Measurements from ENCODE around the gene WIF1. TPM values are rescaled to one million over a fixed set of nuclear protein-coding genes. Genes with fewer than 3 reads are reported as not detected.

Gene WIF1
- total and polyA plus RNA-seq, 2 of the 4 experiments (the other 2 are of a cell fraction), result not detected

DNA sequence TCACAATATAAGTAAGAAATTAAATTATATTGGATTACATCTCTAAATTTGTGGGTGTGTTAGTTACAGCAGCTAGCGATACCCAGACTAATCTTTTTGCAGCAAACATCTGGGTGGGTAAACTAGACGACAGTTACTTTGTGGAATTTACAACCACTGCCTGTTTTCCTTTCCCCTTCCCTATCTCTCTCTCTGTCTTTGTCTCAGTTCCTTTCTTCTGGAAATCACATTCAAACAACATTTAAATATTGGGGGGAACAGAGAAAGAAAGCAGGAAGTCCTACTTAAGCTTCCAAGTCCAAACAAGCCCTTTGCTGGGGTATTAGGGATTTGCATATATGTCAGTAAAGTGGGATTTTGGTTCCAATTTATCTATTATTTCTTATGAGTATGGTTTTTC, 97.6 kb downstream of the WIF1 start:
- POLR2A ChIA-PET (ENCODE audit: unreplicated experiment), result no interaction called here
- dilution Hi-C loops (cut with HindIII; ENCODE audit: low sequenced_read_pairs, unreplicated experiment), result no loop called here
- Histone ChIP-seq H4K91ac (ENCODE audit: insufficient read depth, low read depth, low read length) (no peak overlapping the region), H2BK5ac (ENCODE audit: low read depth, low read length, poor library complexity, severe bottlenecking) (no peak overlapping the region), H3K56ac (ENCODE audit: extremely low read depth, insufficient read depth, low read length) (no peak overlapping the region), H4K8ac (ENCODE audit: low read depth in 2 of 2, low read length in 2 of 2) (no peak overlapping the region), H2BK15ac (ENCODE audit: low read depth, low read length) (no peak overlapping the region), H4K20me1 (ENCODE audit: insufficient read depth, low read length) (no peaks in the 10 kb centered on the region), H3K23ac (ENCODE audit: low read depth, low read length) (no peak overlapping the region), H2AK9ac (replicated peaks; ENCODE audit: low read depth, low read length, poor library complexity) (no peak overlapping the region), H2AK5ac (ENCODE audit: low read depth, low read length) (no peak overlapping the region), H3K27ac (ENCODE audit: insufficient read depth, low read length) (no peak overlapping the region), H3K4me2 (ENCODE audit: low read depth, low read length) (no peak overlapping the region), H3K18ac (ENCODE audit: low read depth, low read length) (no peak overlapping the region), H4K5ac (ENCODE audit: low read depth, low read length) (no peak overlapping the region), H3K36me3 (ENCODE audit: control insufficient read depth, insufficient read depth, low read length) (no peaks in the 10 kb centered on the region), H3K79me1 (ENCODE audit: low read depth in 1 of 2, low read length in 2 of 2) (no peaks in the 10 kb centered on the region), H2AFZ (replicated peaks; ENCODE audit: low read length, poor library complexity) (no peak overlapping the region), H3K9me1 (ENCODE audit: insufficient read depth, low read length) (no peaks in the 10 kb centered on the region), H3K4ac (ENCODE audit: low read depth, low read length) (no peak overlapping the region), H2BK20ac (ENCODE audit: low read depth, low read length) (no peak overlapping the region), H3K9me3 (ENCODE audit: control insufficient read depth, insufficient read depth, low read length) (no peaks in the 10 kb centered on the region), H3K27me3 (ENCODE audit: control insufficient read depth, insufficient read depth, low read length) (peaks cover 3% of the 10 kb centered on the region), H2BK120ac (ENCODE audit: low read depth, low read length) (no peak overlapping the region), H3K14ac (replicated peaks; ENCODE audit: low read depth, low read length) (no peak overlapping the region), H3K9ac (ENCODE audit: low read depth, low read length) (no peak overlapping the region), H3K4me3 (ENCODE audit: insufficient read depth, low read depth, low read length) (no peak overlapping the region), H3K4me1 (ENCODE audit: control insufficient read depth, insufficient read depth, low read length) (no peaks in the 10 kb centered on the region)
- intact Hi-C loops (cut with micrococcal nuclease), result no loop called here
- BruUV-seq (replicated peaks), result no TSS peak
- DNase-seq (no peak), ATAC-seq (ENCODE audit: low read depth) (no peak)
- no peak for TF ChIP-seq MXI1 (IDR thresholded peaks at IDR 0.05; ENCODE audit: borderline replicate concordance, low read depth, low read length)
- no peak for TF ChIP-seq SMC3 (IDR thresholded peaks at IDR 0.05; ENCODE audit: low read depth, low read length)
- no peak for TF ChIP-seq RCOR1 (IDR thresholded peaks at IDR 0.05; ENCODE audit: insufficient replicate concordance, low read length)
- no peak for TF ChIP-seq MAFK (IDR thresholded peaks at IDR 0.05; ENCODE audit: low read depth, low read length)
- no peak for TF ChIP-seq RAD21 (IDR thresholded peaks at IDR 0.05; ENCODE audit: low read length)
- TF ChIP-seq, protein P1, sequence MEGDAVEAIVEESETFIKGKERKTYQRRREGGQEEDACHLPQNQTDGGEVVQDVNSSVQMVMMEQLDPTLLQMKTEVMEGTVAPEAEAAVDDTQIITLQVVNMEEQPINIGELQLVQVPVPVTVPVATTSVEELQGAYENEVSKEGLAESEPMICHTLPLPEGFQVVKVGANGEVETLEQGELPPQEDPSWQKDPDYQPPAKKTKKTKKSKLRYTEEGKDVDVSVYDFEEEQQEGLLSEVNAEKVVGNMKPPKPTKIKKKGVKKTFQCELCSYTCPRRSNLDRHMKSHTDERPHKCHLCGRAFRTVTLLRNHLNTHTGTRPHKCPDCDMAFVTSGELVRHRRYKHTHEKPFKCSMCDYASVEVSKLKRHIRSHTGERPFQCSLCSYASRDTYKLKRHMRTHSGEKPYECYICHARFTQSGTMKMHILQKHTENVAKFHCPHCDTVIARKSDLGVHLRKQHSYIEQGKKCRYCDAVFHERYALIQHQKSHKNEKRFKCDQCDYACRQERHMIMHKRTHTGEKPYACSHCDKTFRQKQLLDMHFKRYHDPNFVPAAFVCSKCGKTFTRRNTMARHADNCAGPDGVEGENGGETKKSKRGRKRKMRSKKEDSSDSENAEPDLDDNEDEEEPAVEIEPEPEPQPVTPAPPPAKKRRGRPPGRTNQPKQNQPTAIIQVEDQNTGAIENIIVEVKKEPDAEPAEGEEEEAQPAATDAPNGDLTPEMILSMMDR (conservative IDR thresholded peaks at IDR 0.05; ENCODE audit: low read depth, low read length), result no peak
- TF ChIP-seq USF2 (IDR thresholded peaks at IDR 0.05; ENCODE audit: low read depth, low read length), result no peak
- TF ChIP-seq NFE2L2 (IDR thresholded peaks at IDR 0.05; ENCODE audit: low read depth, low read length), result no peak
- TF ChIP-seq CHD1 (IDR thresholded peaks at IDR 0.05; ENCODE audit: low read depth, low read length), result no peak
- WGBS, 2 experiments (ENCODE audit: extremely low coverage in 2 of 2, insufficient read length in 1 of 2), result no CpG with 5 or more reads among the region's 2 CpGs
- CTCF ChIA-PET, result no interaction called here
- in situ Hi-C loops (cut with MboI; ENCODE audit: low sequenced_read_pairs), result no loop called here

Measured in IMR-90 (cell line).